ENCODE data around the gene ZMIZ1. TPM values are rescaled to one million over a fixed set of nuclear protein-coding genes. Genes with fewer than 3 reads are reported as not detected.
"Not testable (repeated sequence)": the region's sequence is repeated elsewhere in the genome, so short reads cannot be mapped to it uniquely, and the experiment has no call there.

ZMIZ1 gene
- total RNA-seq, 1 donor from 2014 or later: 93.9 TPM

DNA sequence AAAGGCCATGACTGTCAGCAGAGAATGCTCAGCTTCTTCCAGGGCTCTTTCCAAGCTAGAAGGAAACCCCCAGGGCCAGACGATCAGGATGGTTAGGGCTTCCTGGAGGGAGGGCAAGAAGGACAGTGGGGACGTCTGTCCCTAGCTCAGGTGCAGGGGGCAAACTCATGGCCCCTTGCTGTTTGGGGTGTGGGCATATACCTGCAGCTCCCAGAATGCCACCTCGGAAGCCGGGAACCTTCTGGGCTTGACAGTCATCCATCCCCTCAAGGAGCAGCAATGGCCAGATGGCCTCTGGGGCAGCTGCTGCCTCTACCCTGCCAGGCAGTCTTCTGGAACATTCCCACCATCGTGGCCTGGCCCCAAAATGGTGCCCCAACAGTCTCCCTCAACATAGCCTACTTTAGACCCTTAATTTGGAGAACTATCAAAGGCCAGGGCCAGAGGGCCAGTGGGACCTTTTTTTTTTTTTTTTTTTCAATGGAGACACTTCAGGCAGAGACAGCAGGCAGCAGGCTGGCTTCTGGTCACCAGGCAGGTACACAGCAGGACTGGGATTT lies 40.2 kb upstream of the ZMIZ1 start:
- ChIA-PET POLR2A (no interaction called here), CTCF (no interaction called here)
- H3K9me3 Mint-ChIP-seq: no peaks in the 10 kb centered on the region
- no peak for ATAC-seq (ENCODE audit: low read depth)
- H3K36me3 Mint-ChIP-seq (ENCODE audit: low read depth): no peaks in the 10 kb centered on the region
- TF ChIP-seq, protein P1, sequence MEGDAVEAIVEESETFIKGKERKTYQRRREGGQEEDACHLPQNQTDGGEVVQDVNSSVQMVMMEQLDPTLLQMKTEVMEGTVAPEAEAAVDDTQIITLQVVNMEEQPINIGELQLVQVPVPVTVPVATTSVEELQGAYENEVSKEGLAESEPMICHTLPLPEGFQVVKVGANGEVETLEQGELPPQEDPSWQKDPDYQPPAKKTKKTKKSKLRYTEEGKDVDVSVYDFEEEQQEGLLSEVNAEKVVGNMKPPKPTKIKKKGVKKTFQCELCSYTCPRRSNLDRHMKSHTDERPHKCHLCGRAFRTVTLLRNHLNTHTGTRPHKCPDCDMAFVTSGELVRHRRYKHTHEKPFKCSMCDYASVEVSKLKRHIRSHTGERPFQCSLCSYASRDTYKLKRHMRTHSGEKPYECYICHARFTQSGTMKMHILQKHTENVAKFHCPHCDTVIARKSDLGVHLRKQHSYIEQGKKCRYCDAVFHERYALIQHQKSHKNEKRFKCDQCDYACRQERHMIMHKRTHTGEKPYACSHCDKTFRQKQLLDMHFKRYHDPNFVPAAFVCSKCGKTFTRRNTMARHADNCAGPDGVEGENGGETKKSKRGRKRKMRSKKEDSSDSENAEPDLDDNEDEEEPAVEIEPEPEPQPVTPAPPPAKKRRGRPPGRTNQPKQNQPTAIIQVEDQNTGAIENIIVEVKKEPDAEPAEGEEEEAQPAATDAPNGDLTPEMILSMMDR (IDR thresholded peaks at IDR 0.05): no peak
- intact Hi-C loops (cut with micrococcal nuclease): no loop called here
- H3K4me1 Mint-ChIP-seq: no peaks in the 10 kb centered on the region
- DNase-seq: no peak
- no peak overlapping the region for H3K27ac Mint-ChIP-seq
- no peak overlapping the region for H3K4me3 Mint-ChIP-seq
- H3K27me3 Mint-ChIP-seq: peaks cover 11% of the 10 kb centered on the region

GRCh38 chr10:79029478-79030390 lies 39.0 kb upstream of the ZMIZ1 start:
- POLR2A ChIA-PET: no interaction called here
- TF ChIP-seq, protein P1 (IDR thresholded peaks at IDR 0.05): no peak
- Mint-ChIP-seq H3K27ac (no peak overlapping the region), H3K4me1 (no peaks in the 10 kb centered on the region), H3K36me3 (ENCODE audit: low read depth) (no peaks in the 10 kb centered on the region), H3K27me3 (peaks cover 19% of the 10 kb centered on the region), H3K4me3 (no peak overlapping the region), H3K9me3 (no peaks in the 10 kb centered on the region)
- CTCF ChIA-PET: no interaction called here
- ATAC-seq (ENCODE audit: low read depth) (no peak), DNase-seq (no peak)
- intact Hi-C loops (cut with micrococcal nuclease): no loop called here

DNA sequence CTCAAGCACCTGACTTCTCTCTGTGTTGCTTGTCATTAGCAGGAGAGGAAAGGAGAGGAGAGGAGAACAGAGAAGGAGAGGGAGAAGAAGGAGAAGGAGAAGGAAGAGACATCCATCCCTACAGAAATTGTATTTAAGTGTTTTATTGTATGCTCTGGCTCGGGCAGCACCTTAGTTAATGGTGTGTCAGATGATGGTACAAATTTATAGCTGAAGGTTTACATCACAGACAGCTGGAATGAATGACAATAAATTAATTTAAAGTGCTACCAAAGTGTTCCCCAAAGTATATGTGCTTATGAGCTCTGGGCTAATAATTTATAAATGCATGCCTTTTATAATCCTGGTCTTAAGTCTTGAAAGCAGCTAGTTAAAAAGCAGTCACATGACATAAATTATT lies 38.1 kb upstream of the ZMIZ1 start:
- ChIA-PET CTCF (no interaction called here), POLR2A (no interaction called here)
- TF ChIP-seq, protein P1 (IDR thresholded peaks at IDR 0.05): no peak
- Mint-ChIP-seq H3K27me3 (peaks cover 25% of the 10 kb centered on the region), H3K36me3 (ENCODE audit: low read depth) (no peaks in the 10 kb centered on the region), H3K4me3 (no peak overlapping the region), H3K9me3 (no peaks in the 10 kb centered on the region), H3K27ac (no peak overlapping the region), H3K4me1 (no peaks in the 10 kb centered on the region)
- intact Hi-C loops (cut with micrococcal nuclease): no loop called here
- no peak for ATAC-seq (ENCODE audit: low read depth)
- no peak for DNase-seq

- TF ChIP-seq, protein P1 (IDR thresholded peaks at IDR 0.05): no peak
- ChIA-PET CTCF (no interaction called here), POLR2A (no interaction called here)
- H3K4me3 Mint-ChIP-seq: no peak overlapping the region
- peaks cover 28% of the 10 kb centered on the region for H3K27me3 Mint-ChIP-seq
- H3K36me3 Mint-ChIP-seq (ENCODE audit: low read depth): no peaks in the 10 kb centered on the region
- ATAC-seq (ENCODE audit: low read depth) (no peak), DNase-seq (no peak)
- H3K4me1 Mint-ChIP-seq: no peaks in the 10 kb centered on the region
- H3K27ac Mint-ChIP-seq: no peak overlapping the region
- intact Hi-C loops (cut with micrococcal nuclease): no loop called here
- H3K9me3 Mint-ChIP-seq: no peaks in the 10 kb centered on the region
Measured at GRCh38 chr10:79031723-79032122, 37.0 kb upstream of the ZMIZ1 start.

DNA sequence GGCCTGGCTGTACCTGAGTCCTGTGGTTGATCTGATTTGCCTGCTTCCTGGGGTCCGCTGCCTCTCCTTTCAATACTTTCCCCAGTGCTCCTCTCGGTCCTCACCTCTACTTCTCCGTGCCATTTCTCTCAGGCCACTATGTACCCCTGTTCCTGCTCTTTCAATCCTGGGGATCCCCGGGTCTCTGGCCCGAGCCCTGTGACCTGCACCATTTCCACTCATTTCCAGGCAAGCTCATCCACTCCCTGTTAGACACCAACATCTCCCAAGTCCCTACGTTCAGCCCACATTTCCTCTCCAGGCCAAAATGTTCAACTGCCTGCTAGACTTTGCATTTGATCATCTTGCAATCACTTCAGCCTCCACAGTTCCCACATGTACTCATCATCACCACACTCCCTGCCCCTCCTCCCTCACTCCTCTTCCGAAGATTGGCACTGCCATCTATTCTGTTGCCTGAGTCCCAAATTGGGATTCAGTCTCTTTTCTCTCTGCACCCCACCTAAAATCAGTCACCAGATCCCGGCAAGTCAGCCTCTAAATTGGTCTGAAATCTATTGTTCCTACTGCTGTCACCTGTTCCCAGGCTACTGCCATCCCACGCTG lies 34.4 kb upstream of the ZMIZ1 start:
- ATAC-seq (ENCODE audit: low read depth) (no peak), DNase-seq (no peak)
- Mint-ChIP-seq H3K9me3 (no peaks in the 10 kb centered on the region), H3K27me3 (peaks cover 28% of the 10 kb centered on the region), H3K36me3 (ENCODE audit: low read depth) (no peaks in the 10 kb centered on the region), H3K4me1 (no peaks in the 10 kb centered on the region), H3K4me3 (no peak overlapping the region), H3K27ac (no peak overlapping the region)
- POLR2A ChIA-PET: no interaction called here
- TF ChIP-seq, protein P1 (IDR thresholded peaks at IDR 0.05): no peak
- intact Hi-C loops (cut with micrococcal nuclease): no loop called here
- CTCF ChIA-PET: no interaction called here

DNA sequence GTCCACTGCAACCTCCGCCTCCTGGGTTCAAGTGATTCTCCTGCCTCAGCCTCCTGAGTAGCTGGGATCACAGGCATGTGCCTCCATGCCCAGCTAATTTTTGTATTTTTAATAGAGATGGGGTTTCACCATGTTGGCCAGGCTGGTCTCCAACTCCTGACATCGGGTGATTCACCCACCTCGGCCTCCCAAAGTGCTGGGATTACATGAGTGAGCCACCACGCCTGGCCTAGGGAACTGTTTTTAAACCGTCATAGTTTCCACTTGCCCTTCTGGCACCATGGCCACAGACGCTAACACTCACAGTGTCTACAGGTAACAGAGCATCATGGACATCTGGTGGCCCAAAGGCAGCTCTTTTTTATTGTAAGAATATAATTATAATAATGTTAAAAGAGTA lies 32.4 kb upstream of the ZMIZ1 start:
- peaks cover 24% of the 10 kb centered on the region for H3K27me3 Mint-ChIP-seq
- H3K27ac Mint-ChIP-seq; intact Hi-C loops (cut with micrococcal nuclease); CTCF ChIA-PET; H3K4me1 Mint-ChIP-seq; H3K36me3 Mint-ChIP-seq (ENCODE audit: low read depth); POLR2A ChIA-PET; H3K9me3 Mint-ChIP-seq; DNase-seq; ATAC-seq (ENCODE audit: low read depth); H3K4me3 Mint-ChIP-seq: not testable (repeated sequence)
